K562 (cell line): ENCODE results near the gene DPEP1. TPM values are rescaled to one million over a fixed set of nuclear protein-coding genes. Genes with fewer than 3 reads are reported as not detected.

Experiments
- ATAC-seq: fragments of 200-7000 bp; cut with Tn5 transposase; 3 replicates; pipeline ENCODE4 v1.9.1; 2020; ENCODE audit warnings: moderate library complexity
- BruUV-seq: library from RNA; stranded (reverse); fragments of 400-500 nt; replicated peaks from 2 replicates; lab custom pipeline; 2021; lab: Mats Ljungman, UMichigan
- CTCF ChIA-PET: fragments of 300-600 bp; formaldehyde crosslinking; extraction: SDS; loops from one replicate; lab custom pipeline; 2021; ENCODE audit warnings: low intra/inter-chr PET ratio; lab: Yijun Ruan, JAX
- POLR2A ChIA-PET: fragments of 300-600, 350-650 bp; sonication (Branson Sonifier 250); formaldehyde crosslinking; extraction: SDS; loops from one replicate; lab custom pipeline; 2021; ENCODE audit warnings: antibody characterized with exemption, inconsistent platforms; lab: Yijun Ruan, JAX
- DNase-seq, 4 experiments: peaks; one replicate each; pipeline versions ENCODE4 v3.0.0 to v3.0.0-alpha.2; 2011 to 2018; ENCODE audit warnings: low spot score in 3 of 4, mixed read lengths in 3 of 4; ENCODE audit errors: extremely low read depth in 1 of 4
- FAIRE-seq: peaks from 2 replicates; lab custom pipeline; 2011; peaks lifted over from hg19 to GRCh38; lab: Jason Lieb, UNC
- H2AFZ ChIP-seq: 2 replicates; pipeline ENCODE4 v1.6.0; 2011; ENCODE audit warnings: low read depth, low read length, control low read depth, inconsistent platforms
- H3K27ac ChIP-seq: fragments of 200-600 bp; 3 replicates; pipeline ENCODE4 v1.8.0; 2011; ENCODE audit warnings: low read depth, mild to moderate bottlenecking, control low read depth, inconsistent platforms, low read length, moderate library complexity, mixed read lengths; ENCODE audit errors: extremely low read depth
- H3K27me3 ChIP-seq, 2 experiments: fragments of 300-600 bp in 1 of 2; 2 replicates in 1 of 2; 3 replicates in 1 of 2; pipeline versions ENCODE4 v1.6.0 to v1.8.0; 2011; ENCODE audit warnings: inconsistent platforms in 2 of 2, low read length in 2 of 2, mild to moderate bottlenecking in 1 of 2, mixed read lengths in 1 of 2, moderate library complexity in 1 of 2; ENCODE audit not compliant: control insufficient read depth in 2 of 2, insufficient read depth in 2 of 2
- H3K36me3 ChIP-seq: fragments of 300-600 bp; 3 replicates; pipeline ENCODE4 v1.8.0; 2011; ENCODE audit warnings: mild to moderate bottlenecking, low read length, inconsistent platforms; ENCODE audit not compliant: control insufficient read depth, insufficient read depth
- H3K4me1 ChIP-seq, 2 experiments: fragments of 200-600 bp in 1 of 2; replicated peaks in 1 of 2; 2 replicates in 1 of 2; 3 replicates in 1 of 2; pipeline versions ENCODE4 v1.5.1 to v1.8.0; 2011; ENCODE audit warnings: inconsistent platforms in 2 of 2, low read length in 2 of 2, mild to moderate bottlenecking in 1 of 2, mixed read lengths in 1 of 2, moderate library complexity in 1 of 2; ENCODE audit not compliant: control insufficient read depth in 2 of 2, insufficient read depth in 2 of 2
- H3K4me2 ChIP-seq: 2 replicates; pipeline ENCODE4 v1.6.1; 2011; ENCODE audit warnings: low read length, control low read depth, inconsistent platforms, mixed read lengths; ENCODE audit not compliant: insufficient read depth
- H3K4me3 ChIP-seq: fragments of 200-600 bp; sonication (generic), shearing (Covaris generic); 2 replicates; pipeline ENCODE4 v1.5.1; 2016; ENCODE audit warnings: control low read depth, inconsistent platforms
- H3K79me2 ChIP-seq: fragments of 200-600 bp; 3 replicates; pipeline ENCODE4 v1.8.0; 2011; ENCODE audit warnings: low read length, inconsistent platforms; ENCODE audit not compliant: control insufficient read depth, insufficient read depth
- H3K9ac ChIP-seq, 2 experiments: 2 replicates each; pipeline versions ENCODE4 v1.6.0 to v1.6.1; 2011; ENCODE audit warnings: low read depth in 2 of 2, low read length in 2 of 2, control low read depth in 1 of 2, inconsistent platforms in 1 of 2, mild to moderate bottlenecking in 1 of 2, mixed read lengths in 1 of 2; ENCODE audit not compliant: insufficient read depth in 1 of 2
- H3K9me1 ChIP-seq: one replicate; pipeline ENCODE4 v1.6.0; 2011; ENCODE audit warnings: inconsistent platforms, mild to moderate bottlenecking, low read length, moderate library complexity; ENCODE audit not compliant: control insufficient read depth, insufficient read depth
- H3K9me3 ChIP-seq: replicated peaks from 2 replicates; pipeline ENCODE4 v1.5.1; 2011; ENCODE audit warnings: low read depth, low read length, inconsistent platforms; ENCODE audit not compliant: control insufficient read depth, insufficient read depth
- H4K20me1 ChIP-seq: replicated peaks from 2 replicates; pipeline ENCODE4 v1.6.1; 2011; ENCODE audit warnings: low read length, inconsistent platforms, mixed read lengths; ENCODE audit not compliant: control insufficient read depth, insufficient read depth
- CREB5 ChIP-seq: fragments of 250-450 bp; sonication (Bioruptor Pico); IDR thresholded peaks from 2 replicates; pipeline ENCODE4 v1.5.0; 2020; ENCODE audit warnings: mild to moderate bottlenecking
- ZNF12 ChIP-seq: sonication (generic); formaldehyde crosslinking; IDR thresholded peaks from 2 replicates; pipeline ENCODE4 v1.4.0; 2020; ENCODE audit warnings: mild to moderate bottlenecking, missing genetic modification reagents
- ZNF165 ChIP-seq: fragments of 250-450 bp; sonication (Bioruptor Pico); IDR thresholded peaks from 2 replicates; pipeline ENCODE4 v1.4.0; 2020; ENCODE audit warnings: borderline replicate concordance
- ZNF699 ChIP-seq: fragments of 250-450 bp; sonication (Bioruptor Pico); IDR thresholded peaks from 2 replicates; pipeline ENCODE4 v1.8.0; 2021; ENCODE audit warnings: mild to moderate bottlenecking, moderate library complexity; ENCODE audit not compliant: insufficient replicate concordance
- WGBS: fragments of 100-300 bp; shearing (Covaris generic); methylation state at CpG from one replicate; pipeline ENCODE4 v1.1.6; 2016; ENCODE audit warnings: low coverage, mixed read lengths; ENCODE audit not compliant: insufficient coverage; ENCODE audit errors: missing lambda C conversion rate; 5-methylcytosine and 5-hydroxymethylcytosine counted together
- in situ Hi-C: fragments of 300-500 bp; cut with MboI; formaldehyde crosslinking; loops from 4 replicates; pipeline ENCODE4 v1.15.0; 2018; ENCODE audit warnings: inconsistent platforms, mixed read lengths
- intact Hi-C: fragments of 100-400 bp; cut with micrococcal nuclease; formaldehyde crosslinking; loops from 2 replicates; pipeline ENCODE4 v1.14.2; 2022
- polyA plus RNA-seq, 8 experiments: library from polyadenylated mRNA; depleted of rRNA in 4 of 8; stranded (reverse) in 5 of 8; unstranded in 3 of 8; fragments of >200 nt; fragmentation: Nextera tagmentation in 2 of 8; fragmentation: Illumina TruSeq in 1 of 8; extraction: Ambion mirVana in 2 of 8; extraction: Trizol in 1 of 8; gene quantifications; 2 replicates each; pipeline versions ENCODE4 v1.2.1 to v1.2.3, GENCODE V29; 2011 to 2014; ENCODE audit warnings: inconsistent platforms in 1 of 8, missing spikeins in 1 of 8
- total RNA-seq, 7 experiments: library from RNA; depleted of rRNA in 6 of 7; stranded (reverse); fragments of >200 nt in 6 of 7; fragmentation: Illumina TruSeq in 2 of 7; extraction: Trizol in 2 of 7; gene quantifications; 2 replicates each; pipeline versions ENCODE4 v1.2.1 to v1.2.3, GENCODE V29; 2011 to 2021; ENCODE audit warnings: low replicate concordance in 1 of 7

Gene DPEP1
- total and polyA plus RNA-seq, 9 of the 15 experiments (the other 6 are each of a cell fraction or from before 2014, with no cell fraction given) = 0.14 to 0.31 (median 0.20) TPM; not detected in 6

GRCh38 chr16:89567656-89568594 lies 45.5 kb upstream of the DPEP1 start:
- no peak for ATAC-seq
- H2AFZ ChIP-seq = no peak overlapping the region
- WGBS = 61% methylated on average over 29 of the region's 30 CpGs
- no TSS peak for BruUV-seq
- no peak overlapping the region for H3K4me2 ChIP-seq
- intact Hi-C loops = loop anchor here (10.0 kb wide), 1 partner anchor 763 kb away; the partner anchor contains the start of gene CDT1
- CTCF ChIA-PET = no interaction called here
- TF ChIP-seq ZNF699 (CRISPR knock-in tag) = no peak
- no peak for TF ChIP-seq CREB5 (CRISPR knock-in tag)
- no peak for TF ChIP-seq ZNF12 (CRISPR knock-in tag)
- no peak for TF ChIP-seq ZNF165 (CRISPR knock-in tag)
- TF ChIP-seq, all 486 proteins: peak for 0
- Histone ChIP-seq H3K4me3 (no peak overlapping the region), H3K36me3 (peaks cover 20% of the 10 kb centered on the region), H3K27me3 (no peaks in the 10 kb centered on the region; a peak in 1 of 5 replicates), H3K4me1 (peaks cover 29 to 74% of the 10 kb centered on the region in 2 experiments), H3K79me2 (peaks cover 17% of the 10 kb centered on the region), H3K9ac (peak overlapping the region in 1 of 2 experiments; percentile 39; a peak in 1 of 4 replicates), H3K9me1 (peaks cover 8% of the 10 kb centered on the region), H3K9me3 (no peaks in the 10 kb centered on the region), H4K20me1 (peaks cover 41% of the 10 kb centered on the region), H3K27ac (no peak overlapping the region)
- in situ Hi-C loops = no loop called here
- POLR2A ChIA-PET = no interaction called here
- FAIRE-seq = no peak
- DNase-seq = no peak
